Measurements from ENCODE around the gene ATRNL1.

The ATRNL1 gene

GRCh38 chr10:115118346-115118745, 25.2 kb downstream of the ATRNL1 start:
- Histone ChIP-seq H3K27me3 (ENCODE audit: control insufficient read depth in 5 of 5, insufficient read depth in 4 of 5, low read length in 5 of 5) (no peaks in the 10 kb centered on the region), H3K4me1 (ENCODE audit: control insufficient read depth in 5 of 5, insufficient read depth in 5 of 5, low read length in 5 of 5) (no peaks in the 10 kb centered on the region), H3K9me3 (ENCODE audit: control insufficient read depth in 5 of 5, low read length in 5 of 5) (no peaks in the 10 kb centered on the region)

GRCh38 chr10:115125505-115125904, 32.3 kb downstream of the ATRNL1 start:
- H3K9ac ChIP-seq (ENCODE audit: low read length in 5 of 5): no peak overlapping the region
- no peaks in the 10 kb centered on the region for H3K9me3 ChIP-seq (ENCODE audit: control insufficient read depth in 5 of 5, low read length in 5 of 5)
- H3K4me3 ChIP-seq (ENCODE audit: low read depth in 1 of 5, low read length in 5 of 5): no peak overlapping the region
- no peaks in the 10 kb centered on the region for H3K36me3 ChIP-seq (ENCODE audit: control insufficient read depth in 5 of 5, insufficient read depth in 5 of 5, low read length in 5 of 5)
- H3K27ac ChIP-seq (ENCODE audit: low read depth, low read length): no peak overlapping the region
- H3K4me1 ChIP-seq (ENCODE audit: control insufficient read depth in 5 of 5, insufficient read depth in 5 of 5, low read length in 5 of 5): no peaks in the 10 kb centered on the region
- H3K27me3 ChIP-seq (ENCODE audit: control insufficient read depth in 5 of 5, insufficient read depth in 4 of 5, low read length in 5 of 5): no peaks in the 10 kb centered on the region

More at GRCh38 chr10:115118346-115118745, 25.2 kb downstream of the ATRNL1 start:
- Histone ChIP-seq H3K9ac (ENCODE audit: low read length in 5 of 5) (no peak overlapping the region), H3K36me3 (ENCODE audit: control insufficient read depth in 5 of 5, insufficient read depth in 5 of 5, low read length in 5 of 5) (no peaks in the 10 kb centered on the region), H3K4me3 (ENCODE audit: low read depth in 1 of 5, low read length in 5 of 5) (no peak overlapping the region), H3K27ac (ENCODE audit: low read depth, low read length) (no peak overlapping the region)

GRCh38 chr10:115129752-115130151, 36.6 kb downstream of the ATRNL1 start:
- no peaks in the 10 kb centered on the region for H3K27me3 ChIP-seq (ENCODE audit: control insufficient read depth in 5 of 5, insufficient read depth in 4 of 5, low read length in 5 of 5)
- H3K9me3 ChIP-seq (ENCODE audit: control insufficient read depth in 5 of 5, low read length in 5 of 5): no peaks in the 10 kb centered on the region
- no peak overlapping the region for H3K27ac ChIP-seq (ENCODE audit: low read depth, low read length)
- no peak overlapping the region for H3K4me3 ChIP-seq (ENCODE audit: low read depth in 1 of 5, low read length in 5 of 5)
- H3K4me1 ChIP-seq (ENCODE audit: control insufficient read depth in 5 of 5, insufficient read depth in 5 of 5, low read length in 5 of 5): no peaks in the 10 kb centered on the region
- no peak overlapping the region for H3K9ac ChIP-seq (ENCODE audit: low read length in 5 of 5)
- H3K36me3 ChIP-seq (ENCODE audit: control insufficient read depth in 5 of 5, insufficient read depth in 5 of 5, low read length in 5 of 5): no peaks in the 10 kb centered on the region

- no peaks in the 10 kb centered on the region for H3K4me1 ChIP-seq (ENCODE audit: control insufficient read depth in 5 of 5, insufficient read depth in 5 of 5, low read length in 5 of 5)
- H3K9me3 ChIP-seq (ENCODE audit: control insufficient read depth in 5 of 5, low read length in 5 of 5): no peaks in the 10 kb centered on the region
- H3K4me3 ChIP-seq (ENCODE audit: low read depth in 1 of 5, low read length in 5 of 5): no peak overlapping the region
Measured at GRCh38 chr10:115136616-115137015, 43.5 kb downstream of the ATRNL1 start.

GRCh38 chr10:115141254-115141653, 48.1 kb downstream of the ATRNL1 start:
- H3K36me3 ChIP-seq (ENCODE audit: control insufficient read depth in 5 of 5, insufficient read depth in 5 of 5, low read length in 5 of 5): no peaks in the 10 kb centered on the region
- H3K4me1 ChIP-seq (ENCODE audit: control insufficient read depth in 5 of 5, insufficient read depth in 5 of 5, low read length in 5 of 5): no peaks in the 10 kb centered on the region
- no peaks in the 10 kb centered on the region for H3K27me3 ChIP-seq (ENCODE audit: control insufficient read depth in 5 of 5, insufficient read depth in 4 of 5, low read length in 5 of 5)
- H3K9ac ChIP-seq (ENCODE audit: low read length in 5 of 5): no peak overlapping the region
- H3K9me3 ChIP-seq (ENCODE audit: control insufficient read depth in 5 of 5, low read length in 5 of 5): no peaks in the 10 kb centered on the region
- no peak overlapping the region for H3K4me3 ChIP-seq (ENCODE audit: low read depth in 1 of 5, low read length in 5 of 5)
- H3K27ac ChIP-seq (ENCODE audit: low read depth, low read length): no peak overlapping the region

More at GRCh38 chr10:115136616-115137015, 43.5 kb downstream of the ATRNL1 start:
- no peaks in the 10 kb centered on the region for H3K27me3 ChIP-seq (ENCODE audit: control insufficient read depth in 5 of 5, insufficient read depth in 4 of 5, low read length in 5 of 5)
- no peak overlapping the region for H3K27ac ChIP-seq (ENCODE audit: low read depth, low read length)
- no peak overlapping the region for H3K9ac ChIP-seq (ENCODE audit: low read length in 5 of 5)
- no peaks in the 10 kb centered on the region for H3K36me3 ChIP-seq (ENCODE audit: control insufficient read depth in 5 of 5, insufficient read depth in 5 of 5, low read length in 5 of 5)

GRCh38 chr10:115157357-115157756, 64.2 kb downstream of the ATRNL1 start:
- no peaks in the 10 kb centered on the region for H3K36me3 ChIP-seq (ENCODE audit: control insufficient read depth in 5 of 5, insufficient read depth in 5 of 5, low read length in 5 of 5)
- no peak overlapping the region for H3K4me3 ChIP-seq (ENCODE audit: low read depth in 1 of 5, low read length in 5 of 5)
- H3K9ac ChIP-seq (ENCODE audit: low read length in 5 of 5): no peak overlapping the region
- no peaks in the 10 kb centered on the region for H3K9me3 ChIP-seq (ENCODE audit: control insufficient read depth in 5 of 5, low read length in 5 of 5)
- no peak overlapping the region for H3K27ac ChIP-seq (ENCODE audit: low read depth, low read length)
- H3K27me3 ChIP-seq (ENCODE audit: control insufficient read depth in 5 of 5, insufficient read depth in 4 of 5, low read length in 5 of 5): no peaks in the 10 kb centered on the region
- no peaks in the 10 kb centered on the region for H3K4me1 ChIP-seq (ENCODE audit: control insufficient read depth in 5 of 5, insufficient read depth in 5 of 5, low read length in 5 of 5)

GRCh38 chr10:115163129-115163528, 70.0 kb downstream of the ATRNL1 start:
- no peaks in the 10 kb centered on the region for H3K36me3 ChIP-seq (ENCODE audit: control insufficient read depth in 5 of 5, insufficient read depth in 5 of 5, low read length in 5 of 5)
- H3K4me1 ChIP-seq (ENCODE audit: control insufficient read depth in 5 of 5, insufficient read depth in 5 of 5, low read length in 5 of 5): no peaks in the 10 kb centered on the region
- H3K9me3 ChIP-seq (ENCODE audit: control insufficient read depth in 5 of 5, low read length in 5 of 5): peaks cover 0 to 3% (median 0%) of the 10 kb centered on the region in 5 donors
- no peak overlapping the region for H3K27ac ChIP-seq (ENCODE audit: low read depth, low read length)
- H3K27me3 ChIP-seq (ENCODE audit: control insufficient read depth in 5 of 5, insufficient read depth in 4 of 5, low read length in 5 of 5): no peaks in the 10 kb centered on the region
- no peak overlapping the region for H3K9ac ChIP-seq (ENCODE audit: low read length in 5 of 5)
- no peak overlapping the region for H3K4me3 ChIP-seq (ENCODE audit: low read depth in 1 of 5, low read length in 5 of 5)

- H3K27me3 ChIP-seq (ENCODE audit: control insufficient read depth in 5 of 5, insufficient read depth in 4 of 5, low read length in 5 of 5): no peaks in the 10 kb centered on the region
- peaks cover 0 to 6% (median 0%) of the 10 kb centered on the region in 5 donors for H3K9me3 ChIP-seq (ENCODE audit: control insufficient read depth in 5 of 5, low read length in 5 of 5)
- no peak overlapping the region for H3K27ac ChIP-seq (ENCODE audit: low read depth, low read length)
- no peaks in the 10 kb centered on the region for H3K36me3 ChIP-seq (ENCODE audit: control insufficient read depth in 5 of 5, insufficient read depth in 5 of 5, low read length in 5 of 5)
- no peak overlapping the region for H3K4me3 ChIP-seq (ENCODE audit: low read depth in 1 of 5, low read length in 5 of 5)
- no peak overlapping the region for H3K9ac ChIP-seq (ENCODE audit: low read length in 5 of 5)
- H3K4me1 ChIP-seq (ENCODE audit: control insufficient read depth in 5 of 5, insufficient read depth in 5 of 5, low read length in 5 of 5): no peaks in the 10 kb centered on the region
Measured at GRCh38 chr10:115164220-115164619, 71.1 kb downstream of the ATRNL1 start.

- no peak overlapping the region for H3K9ac ChIP-seq (ENCODE audit: low read length in 5 of 5)
- H3K4me1 ChIP-seq (ENCODE audit: control insufficient read depth in 5 of 5, insufficient read depth in 5 of 5, low read length in 5 of 5): no peaks in the 10 kb centered on the region
- no peaks in the 10 kb centered on the region for H3K27me3 ChIP-seq (ENCODE audit: control insufficient read depth in 5 of 5, insufficient read depth in 4 of 5, low read length in 5 of 5)
- H3K36me3 ChIP-seq (ENCODE audit: control insufficient read depth in 5 of 5, insufficient read depth in 5 of 5, low read length in 5 of 5): no peaks in the 10 kb centered on the region
- H3K27ac ChIP-seq (ENCODE audit: low read depth, low read length): no peak overlapping the region
- H3K9me3 ChIP-seq (ENCODE audit: control insufficient read depth in 5 of 5, low read length in 5 of 5): peaks cover 0 to 6% (median 0%) of the 10 kb centered on the region in 5 donors
- H3K4me3 ChIP-seq (ENCODE audit: low read depth in 1 of 5, low read length in 5 of 5): no peak overlapping the region
Measured at GRCh38 chr10:115167751-115168150, 74.6 kb downstream of the ATRNL1 start.

GRCh38 chr10:115171392-115171960, 78.3 kb downstream of the ATRNL1 start:
- H3K9ac ChIP-seq (ENCODE audit: low read length in 5 of 5): no peak overlapping the region
- H3K27me3 ChIP-seq (ENCODE audit: control insufficient read depth in 5 of 5, insufficient read depth in 4 of 5, low read length in 5 of 5): no peaks in the 10 kb centered on the region
- no peak overlapping the region for H3K27ac ChIP-seq (ENCODE audit: low read depth, low read length)
- H3K4me1 ChIP-seq (ENCODE audit: control insufficient read depth in 5 of 5, insufficient read depth in 5 of 5, low read length in 5 of 5): no peaks in the 10 kb centered on the region
- no peaks in the 10 kb centered on the region for H3K36me3 ChIP-seq (ENCODE audit: control insufficient read depth in 5 of 5, insufficient read depth in 5 of 5, low read length in 5 of 5)
- no peak overlapping the region for H3K4me3 ChIP-seq (ENCODE audit: low read depth in 1 of 5, low read length in 5 of 5)
- H3K9me3 ChIP-seq (ENCODE audit: control insufficient read depth in 5 of 5, low read length in 5 of 5): peaks cover 0 to 4% (median 0%) of the 10 kb centered on the region in 5 donors

All from subcutaneous abdominal adipose tissue (tissue), 5 donors.